GM19467 (cell line): ENCODE results near the gene CD86.
A peak's percentile ranks its signal among the peaks of the same experiment; 100 is the strongest.
"Not testable (repeated sequence)": the region's sequence is repeated elsewhere in the genome, so short reads cannot be mapped to it uniquely, and the experiment has no call there.

ENCODE experiments used
- ATAC-seq: cut with Tn5 transposase; IDR thresholded peaks from one replicate; pipeline ENCODE4 v1.9.1; 2021; ENCODE audit warnings: mild to moderate bottlenecking, moderate library complexity; ENCODE audit not compliant: unreplicated experiment

CD86 gene, protein sequence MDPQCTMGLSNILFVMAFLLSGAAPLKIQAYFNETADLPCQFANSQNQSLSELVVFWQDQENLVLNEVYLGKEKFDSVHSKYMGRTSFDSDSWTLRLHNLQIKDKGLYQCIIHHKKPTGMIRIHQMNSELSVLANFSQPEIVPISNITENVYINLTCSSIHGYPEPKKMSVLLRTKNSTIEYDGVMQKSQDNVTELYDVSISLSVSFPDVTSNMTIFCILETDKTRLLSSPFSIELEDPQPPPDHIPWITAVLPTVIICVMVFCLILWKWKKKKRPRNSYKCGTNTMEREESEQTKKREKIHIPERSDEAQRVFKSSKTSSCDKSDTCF

DNA sequence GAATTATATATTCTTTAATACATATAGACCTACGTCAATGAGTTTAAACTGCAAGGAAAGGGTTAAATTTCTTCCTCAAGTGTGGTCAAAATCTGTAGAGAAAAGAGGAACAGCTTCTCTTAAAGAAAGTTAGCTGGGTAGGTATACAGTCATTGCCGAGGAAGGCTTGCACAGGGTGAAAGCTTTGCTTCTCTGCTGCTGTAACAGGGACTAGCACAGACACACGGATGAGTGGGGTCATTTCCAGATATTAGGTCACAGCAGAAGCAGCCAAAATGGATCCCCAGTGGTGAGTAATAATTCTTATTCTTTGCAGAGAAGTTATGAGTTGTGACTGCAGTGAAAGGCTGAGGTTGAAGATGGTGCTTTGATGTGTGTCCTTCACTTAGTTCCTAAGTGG is at the start of gene CD86:
CD86 (plus strand) TSS at position 148 of the 400 bp plus-strand sequence; CDS start at position 276, 128 bp downstream.
- peak; percentile 79 for ATAC-seq

DNA sequence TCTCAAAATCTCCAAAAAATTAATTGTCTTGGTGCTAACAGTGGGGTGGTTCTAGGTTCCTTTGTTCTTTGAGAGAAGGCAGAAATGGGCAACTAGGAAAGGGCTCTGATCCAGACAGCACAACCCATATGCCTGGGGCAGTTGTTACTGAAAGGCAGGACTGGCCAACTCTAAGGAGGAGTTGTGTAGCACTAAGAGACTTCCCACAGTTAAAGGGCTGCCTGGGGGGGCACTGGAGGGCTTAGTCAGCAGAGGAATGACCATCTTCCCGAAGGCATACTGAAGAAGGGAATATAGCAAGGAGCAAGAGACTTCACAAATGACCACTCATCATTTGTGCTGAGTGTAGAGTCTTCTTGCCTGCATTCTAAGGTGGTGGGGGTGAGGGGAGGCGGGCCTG is 48.9 kb upstream of the CD86 start:
- no peak for ATAC-seq

DNA sequence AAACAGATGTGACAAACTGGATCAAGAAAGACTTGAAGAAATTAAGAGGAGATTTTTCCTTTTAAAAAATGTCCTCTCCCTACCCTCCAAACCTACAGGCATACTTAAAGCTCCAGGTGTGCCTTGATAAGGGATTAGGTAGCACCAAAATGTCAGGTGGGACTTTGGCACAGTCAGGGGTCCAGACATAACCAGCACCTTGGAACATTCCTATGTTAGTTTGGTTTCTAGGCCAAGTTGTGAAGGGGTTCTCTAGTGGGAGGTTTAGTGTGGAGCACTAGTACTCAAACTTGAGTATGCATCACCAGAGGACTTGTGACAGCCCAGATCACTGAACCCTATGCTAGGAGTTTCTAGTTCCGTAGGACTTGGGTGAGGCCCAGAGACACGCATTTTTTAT is 47.0 kb upstream of the CD86 start:
- ATAC-seq, result no peak

DNA sequence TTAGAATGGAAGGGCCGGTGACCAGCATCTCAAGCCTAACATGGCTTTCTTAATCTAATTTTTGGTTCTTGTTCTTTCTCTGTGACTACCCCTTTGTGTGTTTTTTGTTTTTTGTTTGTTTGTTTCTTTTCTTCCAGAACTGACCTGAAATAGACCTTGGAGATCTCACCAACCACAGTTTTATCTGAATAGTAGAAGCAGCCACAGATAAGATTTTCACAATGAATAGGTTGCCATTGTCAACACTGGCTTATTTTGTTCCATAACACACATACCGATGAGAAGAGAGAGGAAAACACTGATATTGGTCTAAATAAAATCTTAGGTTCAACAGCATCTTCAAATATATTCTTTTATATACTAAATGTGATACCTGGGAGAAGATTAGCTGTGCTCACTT is 44.7 kb upstream of the CD86 start:
- ATAC-seq, result no peak

DNA sequence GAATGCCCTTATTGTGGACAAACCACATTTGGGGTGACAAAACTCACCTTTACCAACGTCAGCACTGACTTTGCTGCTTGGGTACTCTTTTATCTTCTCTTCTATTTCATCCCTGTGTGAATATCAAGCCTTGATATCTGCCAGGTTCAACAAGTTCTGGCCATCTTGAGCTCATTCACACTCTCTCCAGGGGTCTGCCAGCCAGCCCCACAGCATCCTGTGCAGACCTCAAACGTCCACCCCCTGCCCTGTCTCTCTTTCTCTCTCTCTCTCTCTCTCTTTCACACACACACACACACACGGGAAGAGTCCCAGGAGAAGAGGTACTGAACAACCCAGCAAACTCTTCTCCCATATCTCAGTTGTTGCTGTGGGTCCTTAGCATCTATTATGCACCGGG is 43.8 kb upstream of the CD86 start:
- no peak for ATAC-seq

DNA sequence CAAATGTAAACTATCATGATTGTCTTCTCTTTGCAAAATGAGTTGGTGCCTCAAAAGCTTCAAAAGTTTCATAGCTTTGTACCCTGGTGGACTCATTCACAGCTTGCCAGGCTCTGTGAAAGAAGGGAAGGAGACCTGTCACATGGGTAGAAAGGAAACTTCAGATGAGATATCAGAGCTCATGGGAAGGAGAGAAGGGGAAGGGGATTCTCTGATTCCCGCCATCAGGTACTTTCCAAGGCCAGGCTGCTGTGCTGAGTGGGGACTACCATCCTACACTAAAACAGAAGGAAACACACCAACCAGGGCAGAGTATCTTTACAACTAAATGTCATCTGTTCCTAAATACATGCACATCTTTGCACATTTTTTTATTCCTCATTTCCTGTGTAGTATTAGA is 42.3 kb upstream of the CD86 start:
- ATAC-seq, result no peak

DNA sequence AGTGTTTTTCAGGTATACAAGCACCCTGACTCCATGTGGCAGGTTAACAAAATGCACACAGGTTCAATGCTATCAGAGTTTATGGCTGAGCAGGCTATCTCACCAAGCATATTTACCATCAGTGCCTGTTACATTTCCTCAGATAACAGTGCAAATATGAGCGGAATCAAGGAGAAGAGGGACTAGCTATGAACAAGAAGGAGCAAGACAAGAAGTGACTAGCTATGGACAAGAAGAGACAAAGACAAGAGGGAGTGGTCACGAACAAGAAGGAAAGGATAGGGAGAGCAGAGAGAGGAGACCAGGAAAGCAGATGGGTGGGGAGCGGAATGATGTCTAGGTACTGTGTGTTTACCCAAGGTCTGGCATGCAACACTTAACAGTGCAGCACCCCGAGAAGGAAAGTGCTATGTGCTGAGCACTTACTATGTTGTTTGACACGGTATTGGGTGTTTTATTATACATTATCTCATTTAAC is 41.7 kb upstream of the CD86 start:
- ATAC-seq, result no peak

DNA sequence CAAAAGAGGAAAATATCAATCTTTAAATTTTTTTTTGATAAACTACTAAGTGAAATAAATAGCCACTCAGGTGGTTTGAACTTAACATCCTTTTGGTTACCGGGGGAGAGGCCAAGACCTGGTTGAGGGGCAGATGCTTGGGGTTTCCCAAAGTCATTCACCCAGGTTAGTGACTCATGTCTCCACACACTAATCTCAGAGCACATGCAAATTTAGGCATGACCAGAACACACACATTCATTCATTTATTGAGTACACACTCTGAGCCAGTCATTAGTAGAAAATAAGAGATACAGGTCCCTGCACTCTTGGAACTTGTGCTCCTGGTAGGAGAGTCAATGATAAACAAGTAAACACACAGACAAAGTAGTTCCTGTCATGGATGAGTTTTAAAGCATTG is 40.4 kb upstream of the CD86 start:
- peak; percentile 65 for ATAC-seq

DNA sequence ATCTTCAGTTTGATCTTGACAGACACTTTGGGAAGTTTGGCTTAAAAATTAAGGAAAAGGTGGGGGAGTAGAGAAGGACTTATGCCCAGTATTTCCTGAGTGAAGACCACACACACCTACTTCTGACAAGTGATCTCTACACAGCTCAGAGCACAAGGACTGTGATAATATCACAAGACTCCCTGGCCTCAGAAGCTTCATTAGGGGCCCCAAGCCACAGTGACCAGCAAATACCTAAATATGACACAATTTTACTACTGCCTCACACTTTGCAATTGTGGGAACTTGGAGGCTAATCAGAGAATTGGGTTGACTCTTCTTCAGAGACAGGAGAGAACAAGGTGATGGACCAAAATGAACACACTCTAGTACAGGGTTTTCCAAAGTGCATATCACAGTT is 35.7 kb upstream of the CD86 start:
- no peak for ATAC-seq

DNA sequence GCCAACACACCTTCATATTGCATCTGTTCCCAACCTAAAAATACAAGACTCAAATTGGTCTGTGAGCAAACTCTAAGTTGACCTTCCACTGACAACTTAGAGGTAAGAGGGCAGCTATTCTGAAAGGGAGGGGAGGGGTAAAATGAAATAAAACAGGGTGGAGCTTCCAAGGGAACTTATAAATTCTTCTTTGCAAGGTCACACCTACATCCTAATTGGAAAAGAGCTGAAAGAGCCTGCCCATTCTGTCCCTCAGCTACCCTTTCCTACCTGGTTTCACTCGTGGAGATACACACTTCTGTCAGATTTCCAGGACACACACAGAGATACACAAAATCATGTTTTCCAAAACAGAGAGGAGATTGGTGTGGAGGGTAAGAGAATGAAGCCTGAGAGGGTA is 34.1 kb upstream of the CD86 start:
- no peak for ATAC-seq

DNA sequence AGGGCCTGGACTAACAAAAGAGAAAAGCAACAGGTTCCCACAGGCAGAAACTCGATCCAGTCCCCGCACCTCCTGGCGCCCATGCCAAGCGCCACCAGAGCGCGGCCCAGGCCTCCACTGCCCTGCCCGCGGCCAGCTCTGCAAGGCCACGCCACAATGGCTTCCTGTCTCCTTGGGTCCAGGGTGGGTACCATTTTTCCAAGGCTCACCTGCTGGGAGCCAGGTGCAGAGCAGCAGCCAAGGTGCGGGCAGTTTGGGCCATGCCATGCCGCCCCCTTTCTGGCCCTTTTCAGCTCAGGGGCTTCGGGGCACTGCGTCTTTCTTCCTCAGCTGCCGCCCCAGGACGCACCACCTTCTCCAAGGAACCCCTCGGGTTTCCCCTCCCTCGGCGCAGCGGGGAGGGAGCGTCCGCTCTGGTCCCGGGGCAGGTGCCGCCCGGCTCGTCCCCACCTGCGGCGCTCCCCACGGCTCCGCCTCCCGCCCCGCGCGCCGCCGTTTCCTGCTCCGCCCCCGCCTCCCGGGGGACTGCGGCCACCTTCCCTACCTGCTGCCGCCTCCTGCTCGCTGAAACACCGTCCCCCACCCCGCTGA is 33.3 kb upstream of the CD86 start, which contains the start of gene ILDR1:
ILDR1 (minus strand) TSS at position 437 of the 591 bp plus-strand sequence; CDS start at position 267, 170 bp downstream.
- peak; percentile 50 for ATAC-seq

DNA sequence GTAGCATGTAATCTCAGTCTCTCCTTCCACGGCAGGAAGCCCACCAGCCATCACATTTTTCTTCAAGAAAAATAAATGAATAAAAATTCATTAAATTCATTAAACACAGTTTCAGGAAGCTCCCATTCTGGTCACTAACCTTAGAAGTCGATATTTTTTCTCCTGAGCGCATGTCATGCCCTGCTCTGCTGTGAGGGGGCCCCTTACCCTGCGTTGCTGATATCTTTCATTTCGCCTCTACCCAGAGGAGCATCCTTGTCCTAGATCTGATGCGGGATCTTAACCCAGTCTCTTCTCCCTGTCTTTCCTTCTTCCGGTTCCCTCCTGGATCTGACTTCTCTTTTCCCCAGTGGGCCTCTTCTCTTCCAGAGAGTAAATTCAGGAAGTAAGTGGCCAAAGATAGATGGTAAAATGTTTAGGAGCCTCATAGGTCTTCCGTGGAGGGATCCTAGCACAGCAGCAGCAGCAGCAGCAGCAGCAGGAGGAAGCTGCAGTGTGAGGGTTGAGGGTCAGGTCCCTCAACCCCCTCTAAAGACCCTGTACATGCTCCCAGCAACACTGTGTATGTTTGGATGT is 31.7 kb upstream of the CD86 start:
- ATAC-seq, result no peak

DNA sequence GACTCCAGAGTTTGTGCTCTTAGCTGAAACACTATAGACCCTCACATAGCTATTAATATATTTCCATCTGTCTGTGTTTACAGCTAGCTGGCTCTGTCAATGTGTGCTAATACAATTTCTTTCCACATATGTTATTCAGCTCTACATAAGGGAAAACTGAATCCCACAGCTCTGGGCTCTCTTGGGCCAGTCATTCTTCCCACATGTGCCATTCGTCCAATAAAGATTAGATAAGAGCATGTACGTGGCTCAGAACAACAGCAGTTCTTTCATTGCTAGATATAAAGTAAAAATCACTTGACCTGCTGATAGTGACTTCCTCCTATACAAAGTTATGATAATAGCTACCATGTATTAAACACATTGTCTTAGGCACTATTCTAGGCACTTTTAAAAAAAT is 30.4 kb upstream of the CD86 start:
- ATAC-seq, result no peak

DNA sequence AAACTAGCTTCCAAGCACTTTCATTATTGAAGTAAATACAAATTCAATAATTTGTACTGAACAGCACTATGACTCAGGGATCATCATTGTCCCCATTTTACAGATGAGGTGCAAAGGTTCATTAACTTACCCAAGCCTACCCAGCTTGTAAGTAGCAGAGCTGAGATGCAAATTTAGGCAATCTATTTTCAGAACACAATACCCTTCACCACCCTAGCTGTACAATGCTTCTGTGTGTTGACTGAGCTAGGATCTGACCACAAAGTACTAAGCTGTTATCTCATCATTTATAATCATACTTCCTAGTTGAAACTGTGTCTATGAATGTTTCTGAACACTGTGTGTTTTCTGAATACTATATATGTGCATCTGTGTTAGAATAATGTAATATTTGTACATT is 29.9 kb upstream of the CD86 start:
- peak; percentile 72 for ATAC-seq

DNA sequence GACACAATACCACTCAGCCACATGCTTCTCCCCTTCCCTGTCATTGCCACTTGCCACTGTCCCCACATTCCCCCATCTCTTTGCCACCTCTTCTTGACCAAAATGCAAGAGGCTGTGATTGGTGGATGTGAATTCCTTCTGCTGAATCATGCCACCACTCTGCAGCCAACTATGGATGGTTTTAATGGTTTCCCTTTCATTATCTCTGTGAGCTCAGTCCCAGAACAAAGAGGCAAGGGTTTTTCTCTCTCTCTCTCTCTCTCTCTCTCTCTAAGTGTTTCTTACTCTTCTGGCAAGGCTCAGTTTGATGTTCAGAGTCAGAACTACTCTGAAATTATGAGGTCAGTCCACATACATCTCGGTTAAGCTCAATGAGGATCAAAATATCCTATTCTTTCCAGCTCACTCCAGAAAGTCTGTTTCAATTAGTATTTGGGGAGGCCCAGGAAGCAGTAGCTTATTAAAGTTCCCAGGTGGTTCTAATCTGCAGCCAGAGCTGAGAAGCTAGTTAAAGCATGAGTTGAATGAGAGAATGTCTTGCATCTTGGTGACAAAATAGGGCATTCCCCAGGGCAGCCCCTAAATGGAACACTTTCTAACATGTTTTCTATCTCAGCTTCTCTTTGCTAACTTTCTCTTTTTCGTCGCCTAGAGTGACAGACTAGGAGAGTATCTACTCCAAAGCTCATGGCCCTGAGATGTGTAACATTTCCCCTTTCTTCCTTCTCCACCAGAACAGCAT is 24.6 kb upstream of the CD86 start:
- ATAC-seq, result peak; percentile 58

DNA sequence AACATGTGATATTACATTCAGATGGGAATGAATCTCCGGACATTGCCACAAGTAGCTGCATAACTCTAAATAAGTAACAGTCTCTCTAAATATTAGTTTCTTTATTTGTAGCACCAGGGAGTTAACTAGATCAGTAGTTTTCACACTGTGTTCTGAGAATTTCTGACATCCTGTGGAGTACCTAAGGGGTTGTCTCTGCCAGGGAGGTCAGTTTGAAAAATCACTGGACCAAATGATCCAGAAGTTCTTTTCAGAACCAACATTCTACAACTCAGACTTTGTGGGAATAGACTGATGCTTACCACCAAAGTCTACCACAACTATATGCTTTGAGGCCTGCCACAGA is 24.1 kb upstream of the CD86 start:
- ATAC-seq, result peak; percentile 43

DNA sequence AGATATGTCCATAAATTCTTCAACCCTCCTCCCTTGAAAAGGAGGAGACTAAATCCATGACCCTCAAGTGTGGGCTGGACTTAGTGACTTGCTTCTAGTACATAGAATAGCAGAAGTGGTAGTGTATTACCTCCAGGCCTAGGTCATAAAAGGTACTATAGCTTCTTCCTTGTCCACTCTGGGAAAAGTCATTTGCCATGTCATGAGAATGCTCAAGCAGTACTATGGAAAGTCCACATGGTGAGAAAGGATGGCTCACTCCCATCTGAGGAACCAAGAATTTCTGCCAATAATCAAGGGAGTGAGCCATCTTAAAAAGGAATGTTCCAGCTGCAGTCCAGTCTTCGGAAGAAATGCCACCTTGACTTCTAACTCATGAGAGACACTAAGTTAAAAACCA is 22.6 kb upstream of the CD86 start:
- no peak for ATAC-seq

DNA sequence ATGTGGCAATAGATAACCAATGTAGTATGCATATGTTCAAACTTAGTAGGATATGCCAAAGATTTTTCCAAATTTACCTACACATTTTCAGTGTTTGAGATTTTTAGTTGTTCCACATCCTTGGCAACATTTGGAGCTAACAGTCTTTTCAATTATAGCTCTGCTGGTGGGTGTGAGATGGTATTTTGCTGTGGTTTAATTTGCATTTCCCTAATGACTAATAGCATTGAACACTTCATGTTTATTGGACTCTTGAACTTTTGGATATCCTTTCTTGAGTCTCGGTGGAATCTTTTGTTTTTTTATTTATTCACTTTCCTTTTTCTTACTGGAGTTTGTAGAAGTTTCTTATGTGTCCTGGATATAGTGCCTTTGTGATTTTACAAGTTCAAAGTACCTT is 22.1 kb upstream of the CD86 start:
- no peak for ATAC-seq

DNA sequence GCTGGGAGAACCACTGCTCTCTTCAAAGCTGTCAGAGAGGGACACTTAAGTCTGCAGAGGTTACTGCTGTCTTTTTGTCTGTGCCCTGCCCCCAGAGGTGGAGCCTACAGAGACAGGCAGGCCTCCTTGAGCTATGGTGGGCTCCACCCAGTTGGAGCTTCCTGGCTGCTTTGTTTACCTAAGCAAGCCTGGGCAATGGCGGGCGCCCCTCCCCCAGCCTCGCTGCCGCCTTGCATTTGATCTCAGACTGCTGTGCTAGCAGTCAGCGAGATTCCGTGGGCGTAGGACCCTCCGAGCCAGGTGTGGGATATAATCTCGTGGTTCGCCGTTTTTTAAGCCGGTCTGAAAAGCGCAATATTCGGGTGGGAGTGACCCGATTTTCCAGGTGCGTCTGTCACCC is 7.9 kb upstream of the CD86 start:
- not testable (repeated sequence) for ATAC-seq

DNA sequence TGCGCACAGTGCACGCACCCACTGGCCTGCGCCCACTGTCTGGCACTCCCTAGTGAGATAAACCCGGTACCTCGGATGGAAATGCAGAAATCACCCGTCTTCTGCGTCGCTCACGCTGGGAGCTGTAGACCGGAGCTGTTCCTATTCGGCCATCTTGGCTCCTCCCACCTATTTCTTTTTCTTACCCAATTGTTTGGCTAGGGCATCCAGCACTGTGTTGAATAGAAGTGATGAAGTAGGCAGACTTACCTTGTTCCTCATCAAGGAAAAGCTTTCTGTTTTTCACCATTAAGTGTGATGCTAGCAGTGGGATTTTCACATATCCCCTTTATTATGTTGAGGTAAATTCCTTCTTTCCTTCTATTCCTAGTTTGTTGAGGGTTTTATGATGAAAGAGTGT is 7.4 kb upstream of the CD86 start:
- not testable (repeated sequence) for ATAC-seq

DNA sequence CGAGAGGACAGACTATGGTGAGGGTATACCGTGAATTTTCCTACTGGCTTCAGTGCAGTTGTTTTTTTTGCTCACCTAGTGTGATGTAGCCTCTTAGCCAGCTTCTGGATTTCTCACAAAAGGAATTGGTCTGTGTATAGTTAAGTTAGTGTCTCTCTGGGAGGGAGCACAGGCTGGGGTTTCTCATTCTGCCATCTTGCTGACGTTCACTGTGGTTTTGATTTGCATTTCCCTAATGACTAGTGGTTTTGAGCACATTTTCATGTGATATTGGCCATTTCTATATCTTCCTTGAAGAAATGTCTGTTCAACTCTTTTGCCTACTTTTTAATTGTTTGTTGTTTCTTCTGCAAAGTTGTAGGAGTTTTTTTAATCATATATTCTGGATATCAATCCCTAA is 2.2 kb upstream of the CD86 start:
- ATAC-seq, result no peak

DNA sequence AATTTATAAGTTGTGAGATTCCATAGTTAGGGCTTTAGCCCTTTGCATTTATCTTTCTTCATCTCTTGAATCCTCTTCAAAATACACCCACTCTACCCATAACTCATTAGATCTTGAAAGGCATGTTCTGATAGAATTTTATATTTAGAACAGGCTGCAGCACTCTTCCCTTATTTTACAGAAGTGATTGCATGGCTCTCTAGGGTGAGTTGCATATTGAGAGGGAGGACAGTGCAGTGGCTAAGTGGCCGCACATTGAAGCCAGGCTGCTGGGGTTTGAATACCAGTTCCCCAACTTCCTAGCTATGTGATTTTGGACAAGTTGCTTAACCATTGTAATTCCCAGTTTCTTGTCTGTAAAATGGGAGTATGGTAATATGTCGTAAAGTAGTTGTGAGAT is 2.5 kb downstream of the CD86 start:
- ATAC-seq, result no peak
